Activated CD4-positive, alpha-beta T cell treated with anti-CD3 and anti-CD28 coated beads for 1 hour (primary cell): Measurements from ENCODE around the gene MEIS2.

Experiments
- DNase-seq: peaks from one replicate; pipeline ENCODE4 v3.0.0-alpha.2; 2020

Gene MEIS2

DNA sequence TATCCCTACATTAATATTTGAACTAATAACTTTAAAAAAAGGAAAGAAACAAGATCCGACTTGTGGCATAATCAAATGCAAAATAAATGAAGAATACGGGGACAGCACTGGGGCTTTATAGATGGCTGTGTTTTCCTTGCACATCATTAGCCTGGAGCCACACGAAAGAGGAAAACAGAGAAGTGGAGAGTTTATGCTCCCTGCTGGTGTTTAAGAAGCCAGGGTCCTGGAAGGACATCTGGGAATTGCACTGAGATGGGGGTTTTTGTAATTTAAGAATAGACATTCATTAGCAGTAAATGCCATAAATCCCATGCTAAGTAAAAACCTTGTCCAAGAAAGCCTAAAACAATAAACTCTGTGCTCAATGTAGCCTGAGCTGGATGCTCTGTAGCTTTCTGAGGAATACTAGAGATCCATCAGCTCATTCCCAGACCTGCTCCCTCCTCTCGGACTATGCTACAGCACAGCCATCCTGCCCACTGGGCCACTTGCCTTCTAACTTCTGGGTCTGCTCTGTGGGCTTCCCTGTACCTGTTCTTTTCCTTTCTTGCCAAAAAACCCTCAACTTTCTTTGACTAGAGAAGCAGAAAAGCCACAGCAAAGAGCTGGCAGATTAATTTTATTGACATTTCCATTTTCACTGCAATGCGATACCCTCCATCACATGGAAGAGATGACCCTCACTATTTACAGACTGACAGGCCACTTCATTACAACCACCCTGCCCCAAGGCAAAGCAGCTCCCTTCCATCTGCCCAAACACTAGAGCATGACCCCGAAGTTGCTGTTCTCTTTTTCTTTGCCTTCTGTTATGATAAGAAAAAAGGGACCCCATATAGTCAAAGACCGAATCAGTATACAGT, 62.3 kb downstream of the MEIS2 start:
- DNase-seq, result no peak

DNA sequence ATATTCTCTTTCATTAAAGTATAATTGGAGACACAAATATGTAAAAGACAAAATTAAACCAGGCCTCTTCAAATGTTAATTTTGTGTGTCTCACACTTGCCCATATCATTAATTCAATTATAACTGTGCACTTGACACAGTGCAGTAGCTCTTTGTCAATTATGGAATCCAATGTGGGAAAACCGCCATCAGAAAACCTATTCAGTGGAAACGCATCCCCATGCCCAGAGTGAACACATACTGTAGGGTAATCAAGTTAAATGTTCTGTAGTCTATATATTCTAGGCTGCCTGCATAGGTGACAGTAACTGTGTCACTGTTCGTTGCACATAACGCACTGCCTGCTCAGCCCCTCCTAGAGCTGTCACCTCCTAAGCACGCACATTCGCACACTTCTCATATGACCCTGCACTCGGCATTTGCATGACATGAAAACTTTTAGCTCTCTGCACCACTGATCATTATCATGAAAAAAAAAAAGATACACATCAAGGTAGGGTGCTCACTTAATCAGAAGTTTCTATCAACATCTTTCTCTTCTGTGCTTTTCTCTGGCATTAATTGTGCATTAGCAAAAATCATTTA, 63.2 kb downstream of the MEIS2 start:
- DNase-seq, result no peak

DNA sequence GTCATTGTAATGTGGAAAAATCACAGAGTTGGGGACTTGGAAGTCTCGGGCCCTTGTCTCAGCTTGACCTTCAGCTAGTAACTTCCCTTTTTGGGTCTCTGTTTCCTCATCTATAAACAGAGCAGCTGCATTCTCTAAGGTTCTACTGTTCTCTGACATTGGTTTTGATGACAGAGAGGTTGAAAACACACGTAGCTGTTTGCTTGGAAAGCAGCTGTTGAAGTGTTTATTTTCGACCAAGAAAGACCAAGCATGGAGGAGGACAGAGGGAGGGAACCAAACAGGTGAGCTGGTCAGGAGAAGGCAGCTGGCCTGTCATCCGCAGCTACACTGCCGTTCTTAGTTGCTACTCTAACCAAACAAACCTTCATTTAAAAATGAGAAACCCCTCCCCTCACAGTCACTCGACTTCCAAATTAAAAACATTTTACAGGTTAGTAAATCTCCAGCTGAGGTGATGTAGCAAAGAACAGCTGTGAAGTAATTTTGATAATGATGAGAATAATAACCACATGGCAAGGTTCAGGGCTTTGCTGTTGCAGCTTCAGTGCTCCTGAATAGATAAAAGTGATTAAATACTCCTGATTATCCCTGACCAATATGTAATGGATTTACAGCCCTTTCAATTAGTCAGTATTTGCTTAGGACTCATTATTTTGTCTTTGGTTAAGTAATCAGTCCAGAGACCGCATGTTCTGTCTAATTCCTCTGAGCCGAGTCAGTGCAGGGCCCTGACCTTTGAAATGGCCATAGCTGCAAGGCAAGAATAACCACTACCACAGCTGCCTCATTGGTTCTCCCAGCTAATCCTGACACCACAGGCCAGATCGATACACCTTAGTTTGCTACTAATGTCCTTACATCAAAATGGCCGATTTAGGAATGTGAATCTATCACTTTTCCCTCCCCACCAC, 65.3 kb downstream of the MEIS2 start:
- DNase-seq, result no peak

DNA sequence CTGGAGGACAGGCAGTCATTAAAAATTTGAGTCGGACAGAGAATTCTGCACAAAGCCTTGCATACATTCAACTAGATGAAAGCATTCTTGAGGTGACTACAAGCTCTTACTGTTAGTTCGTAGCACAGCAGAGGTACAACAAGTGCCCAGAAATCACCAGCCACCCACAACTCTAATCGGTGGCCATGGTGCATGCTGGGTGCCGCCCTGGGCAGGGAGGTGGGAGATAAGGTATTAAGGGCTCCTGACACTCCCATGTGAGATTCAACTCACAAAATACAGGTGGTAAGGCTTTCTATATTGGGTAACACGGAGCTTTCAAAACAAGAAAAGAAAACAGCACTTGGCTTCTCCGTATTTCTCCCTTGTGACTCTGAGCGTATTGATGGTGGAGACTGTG, 66.0 kb downstream of the MEIS2 start:
- no peak for DNase-seq

DNA sequence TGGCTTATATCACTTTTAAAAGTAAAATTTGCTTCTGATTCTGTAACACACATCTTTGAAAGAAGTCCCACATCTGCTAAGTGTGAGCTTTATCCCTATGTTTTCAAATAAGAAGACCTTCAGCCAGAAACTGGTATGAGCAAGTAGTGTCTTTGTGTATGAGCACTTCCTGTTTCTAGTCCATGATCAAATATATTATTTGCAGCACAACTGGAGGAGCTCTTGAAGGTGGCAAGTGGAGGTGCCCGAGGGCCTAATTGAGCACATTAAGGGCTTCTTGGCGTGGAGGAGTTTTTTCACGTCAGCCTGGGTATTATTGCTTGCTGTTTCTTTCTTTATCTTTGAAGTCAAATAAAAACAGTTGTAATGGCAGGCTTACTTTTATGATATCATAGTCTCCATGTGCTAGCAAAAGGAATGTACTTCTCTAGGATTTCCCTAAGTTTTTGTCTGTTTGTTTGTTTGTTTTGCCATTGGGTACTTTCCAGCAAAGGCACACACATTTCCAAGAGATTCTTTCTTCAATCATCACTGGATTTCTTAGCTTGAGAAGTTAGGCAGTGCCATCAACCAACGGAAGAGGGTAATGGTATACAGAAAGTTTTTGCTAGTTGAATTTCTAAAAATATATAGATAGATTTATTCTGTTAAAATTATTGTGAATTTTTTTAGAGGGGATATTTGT, 68.1 kb downstream of the MEIS2 start:
- no peak for DNase-seq

DNA sequence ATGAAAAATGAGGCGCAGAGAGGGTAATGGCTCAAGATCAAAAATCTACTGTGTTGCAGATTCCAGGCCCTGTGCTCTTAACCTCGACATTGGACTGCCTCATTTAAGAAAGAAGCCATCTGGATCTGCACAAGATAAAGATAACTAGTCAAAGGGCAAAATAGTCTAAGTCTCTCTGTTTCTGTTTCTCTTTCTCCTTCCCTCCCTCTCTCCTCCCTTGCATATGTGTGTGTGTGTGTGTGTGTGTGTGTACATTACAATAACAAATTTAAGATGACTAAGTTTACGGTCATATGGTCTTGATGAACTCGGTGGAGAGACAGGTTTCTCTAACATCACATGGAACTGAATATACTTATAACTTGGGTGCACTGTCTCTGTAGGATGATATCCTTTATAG, 69.2 kb downstream of the MEIS2 start:
- DNase-seq, result no peak

DNA sequence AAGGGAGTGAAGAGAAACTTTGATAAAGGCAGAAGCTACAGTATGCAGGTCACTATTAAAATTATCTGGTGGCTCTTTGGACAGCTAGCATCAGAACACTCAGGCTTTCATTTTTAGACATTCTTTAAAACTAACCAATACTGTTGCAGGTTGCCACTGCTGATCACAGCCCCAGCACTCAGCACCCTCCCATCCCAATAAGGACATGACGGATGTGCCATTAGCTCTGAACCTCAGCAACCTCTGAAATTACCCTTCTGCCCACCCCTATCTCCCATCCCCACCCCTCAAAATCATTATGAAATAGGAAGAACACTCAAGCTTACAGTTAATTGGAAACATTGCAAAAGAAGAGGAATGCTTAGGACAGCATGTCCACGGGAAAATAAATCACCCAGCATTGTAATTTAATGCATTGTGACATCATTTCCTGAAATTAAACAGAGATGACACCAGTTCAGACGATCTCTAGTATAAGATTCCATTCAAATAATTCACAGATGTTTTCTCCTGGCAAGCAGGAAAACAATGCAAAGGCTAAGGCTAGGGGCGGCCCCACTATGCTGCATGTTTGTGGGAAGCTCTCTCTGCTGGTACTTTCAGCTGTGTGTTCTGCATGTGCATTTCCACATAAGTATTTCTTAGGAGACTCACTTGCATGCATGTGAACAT, 71.6 kb downstream of the MEIS2 start:
- DNase-seq, result no peak

DNA sequence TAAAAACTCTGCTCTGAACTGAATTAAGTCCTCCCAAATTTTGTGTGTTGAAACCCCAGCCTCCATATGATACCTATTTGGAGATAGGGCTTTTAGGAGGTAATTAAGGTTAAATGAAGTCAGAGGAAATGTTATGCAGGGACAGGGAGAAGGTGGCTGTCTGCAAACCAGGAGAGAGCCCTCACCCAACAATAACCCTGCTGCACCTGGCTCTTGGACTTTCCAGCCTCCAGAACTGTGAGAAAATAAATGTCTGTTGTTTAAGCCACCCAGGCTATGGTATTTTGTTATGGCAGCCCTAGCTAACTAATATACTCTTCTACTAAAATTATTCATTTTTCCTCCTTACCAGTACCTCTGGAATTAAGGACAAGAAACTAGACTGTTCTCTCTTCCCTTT, 79.5 kb downstream of the MEIS2 start:
- DNase-seq, result no peak

DNA sequence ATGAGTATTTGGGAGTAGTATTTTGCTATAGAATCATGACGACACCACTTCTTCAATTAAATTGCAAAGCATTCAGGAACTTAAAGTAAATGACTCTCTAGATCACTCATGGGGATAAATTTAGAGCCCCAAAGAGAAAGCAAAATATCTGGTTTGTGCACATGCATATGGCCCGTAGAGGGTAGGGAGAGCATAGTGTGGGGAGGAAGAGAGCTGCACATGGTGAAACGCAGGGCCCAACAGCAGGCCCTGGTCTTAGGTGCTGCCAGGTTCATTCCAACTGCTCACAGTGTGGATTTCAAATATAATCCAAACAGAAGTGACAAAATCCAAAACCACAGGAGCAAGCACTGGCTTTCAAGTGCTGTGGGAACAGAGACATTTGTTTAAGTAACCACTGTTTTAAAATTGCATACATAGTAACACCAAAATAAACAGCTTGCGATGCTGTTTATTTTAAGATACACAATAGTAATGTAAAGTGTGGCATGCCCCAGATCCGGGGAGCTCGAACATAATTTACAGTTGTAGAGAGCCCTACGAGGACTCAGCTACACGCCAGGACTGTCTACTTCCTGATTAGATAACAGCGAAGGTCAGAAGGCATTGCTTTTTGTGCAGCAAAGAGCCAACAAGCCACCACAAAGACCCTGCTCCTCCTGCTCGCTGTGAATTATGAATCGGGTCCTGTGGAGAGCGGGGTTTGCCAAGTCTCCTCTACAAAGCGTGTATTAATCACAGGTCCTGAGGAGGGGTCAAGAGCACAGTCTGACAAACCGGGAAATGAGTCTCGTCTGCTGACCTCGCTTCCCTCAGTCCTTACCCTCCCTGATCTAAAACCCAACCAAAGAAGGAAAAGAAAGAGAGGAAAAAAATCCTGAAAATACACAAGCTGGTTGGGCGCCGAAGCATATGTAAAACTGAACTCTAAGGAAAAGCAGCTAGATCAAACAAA, 80.6 kb downstream of the MEIS2 start:
- no peak for DNase-seq

DNA sequence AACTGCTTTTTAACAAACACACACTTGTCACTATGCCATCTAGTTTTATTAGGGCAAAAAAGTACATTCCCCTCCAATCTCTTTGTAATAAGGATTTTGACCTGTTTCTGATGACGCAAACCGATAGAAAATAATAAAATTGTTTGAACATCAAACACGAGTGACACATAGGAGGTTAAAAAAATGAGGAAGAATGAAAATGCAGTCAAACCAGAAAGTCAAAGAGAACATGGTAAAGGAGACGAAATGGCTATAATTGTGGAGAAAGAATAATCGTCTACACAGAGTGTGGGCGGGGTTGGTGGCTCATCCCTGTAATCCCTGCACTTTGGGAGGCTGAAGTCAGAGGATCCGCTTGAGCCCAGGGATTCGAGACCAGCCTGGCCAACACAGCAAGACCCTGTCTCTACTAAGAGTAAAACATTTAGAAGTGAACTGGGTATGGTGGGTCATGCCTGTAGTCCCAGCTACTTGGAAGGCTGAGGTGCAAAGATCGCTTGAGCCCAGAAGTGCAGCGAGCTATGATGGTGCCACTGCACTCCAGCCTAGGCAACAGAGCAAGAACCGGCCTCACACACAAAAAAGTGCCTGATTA, 83.2 kb downstream of the MEIS2 start:
- DNase-seq, result no peak

DNA sequence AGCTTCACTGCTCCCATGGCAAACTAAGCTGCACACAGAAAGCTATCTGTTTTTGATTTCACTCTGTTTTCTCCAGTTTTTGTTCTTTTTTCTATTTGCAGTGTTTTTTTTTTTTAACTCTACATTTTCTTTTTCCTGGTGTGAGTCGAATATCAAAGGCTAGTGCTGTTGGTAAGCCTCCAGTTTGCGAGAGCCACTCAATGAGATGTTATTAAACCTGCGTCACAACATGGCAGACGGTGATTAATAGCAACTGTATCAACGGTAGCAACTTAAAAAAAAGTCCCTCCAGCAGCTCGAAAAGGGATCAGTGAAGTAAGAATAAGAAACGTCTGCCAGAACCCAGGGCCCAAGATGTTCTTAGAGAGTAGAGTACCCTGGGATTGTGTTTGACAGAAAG, 84.1 kb downstream of the MEIS2 start:
- DNase-seq, result no peak

DNA sequence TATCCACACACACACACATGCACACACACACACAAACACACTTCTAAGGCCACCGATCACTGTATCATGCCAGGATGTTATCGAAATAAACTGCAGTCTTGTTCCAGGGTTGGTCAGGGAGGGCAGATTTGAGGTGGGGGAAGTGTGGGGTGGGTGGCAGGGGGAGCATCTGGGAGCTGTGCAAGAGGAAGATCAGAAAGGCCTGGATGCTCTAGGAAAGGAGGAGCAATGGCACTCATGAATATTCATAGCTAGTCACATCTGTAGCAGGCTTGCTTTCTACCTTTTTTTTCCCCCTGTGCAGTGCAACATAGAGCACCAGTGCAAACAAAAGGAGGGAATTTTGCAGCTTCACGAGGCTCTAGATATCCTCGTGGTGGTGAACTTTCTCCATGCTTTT, 84.9 kb downstream of the MEIS2 start:
- DNase-seq, result no peak

DNA sequence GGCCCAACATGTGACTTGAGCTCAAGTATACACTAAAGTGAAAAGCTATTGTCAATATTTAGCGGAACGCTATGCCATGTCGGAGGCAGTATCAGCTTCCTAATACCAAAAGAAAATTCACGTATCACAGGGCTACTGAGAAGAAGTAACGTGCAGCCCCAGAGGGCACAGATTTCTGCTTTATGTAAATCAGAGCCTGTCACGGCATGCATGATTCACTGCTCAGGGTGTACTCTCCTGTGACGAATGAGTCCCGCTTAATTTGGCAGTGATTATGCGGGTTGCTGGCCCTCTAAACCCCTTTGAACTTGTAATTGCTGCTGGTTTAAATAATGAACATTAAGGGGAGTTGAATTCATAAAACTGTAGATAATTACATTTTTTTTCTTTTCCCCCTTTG, 85.3 kb downstream of the MEIS2 start:
- DNase-seq, result no peak

DNA sequence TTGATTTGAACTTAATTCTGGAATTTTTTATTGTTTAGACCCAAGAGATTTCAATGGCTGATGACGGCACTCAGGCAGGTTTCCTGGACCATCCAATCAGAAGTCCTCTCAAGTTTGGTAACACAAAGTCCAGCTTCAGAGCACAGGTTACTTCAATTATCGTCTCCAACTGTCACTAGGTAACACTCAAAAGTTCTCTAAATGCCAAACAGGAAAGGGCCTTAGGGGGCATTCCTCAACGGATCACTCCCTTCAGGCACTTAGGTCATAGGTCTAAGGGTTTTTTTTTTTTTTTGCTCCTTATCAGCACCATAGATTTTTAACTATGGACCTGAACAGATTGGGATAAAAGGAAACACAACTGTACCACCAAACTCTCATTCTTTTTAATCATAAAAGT, 85.8 kb downstream of the MEIS2 start:
- no peak for DNase-seq

DNA sequence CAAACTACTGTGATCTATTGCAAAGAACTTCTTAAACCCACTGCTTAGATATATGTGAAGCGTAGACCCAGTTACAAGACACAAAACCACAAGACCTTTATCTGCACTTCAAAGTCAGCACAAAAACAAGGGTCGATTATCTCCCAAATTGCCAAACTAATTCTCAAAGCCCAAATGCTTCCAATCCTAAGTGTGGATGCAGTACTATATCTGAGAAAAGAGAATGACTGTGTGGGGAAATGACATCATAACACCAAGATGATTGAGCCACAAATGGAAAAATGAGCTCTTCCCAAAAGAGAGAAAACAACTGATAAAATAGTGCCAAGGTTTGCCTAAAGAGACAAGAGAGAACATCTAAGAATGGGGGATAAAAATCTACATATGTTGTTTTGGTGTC, 86.2 kb downstream of the MEIS2 start:
- DNase-seq, result no peak

DNA sequence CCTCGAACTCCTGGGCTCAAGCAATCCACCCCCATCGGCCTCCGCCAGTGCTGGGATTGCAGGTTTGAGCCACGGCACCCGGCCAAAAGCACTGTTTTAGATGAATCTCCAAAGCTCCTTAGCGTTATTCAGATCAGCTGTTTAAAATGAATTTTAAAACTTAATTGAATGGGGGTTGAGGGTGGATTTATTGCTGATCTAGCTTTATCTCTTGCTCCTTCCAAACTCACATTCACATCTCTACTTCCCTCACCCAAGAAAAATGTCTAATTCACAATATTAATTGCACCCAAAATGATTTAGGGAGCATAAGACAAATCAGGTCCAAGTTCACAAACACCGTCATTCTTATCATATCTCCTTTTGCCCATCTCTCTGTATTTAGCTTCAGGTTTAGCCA, 89.8 kb downstream of the MEIS2 start:
- DNase-seq, result no peak

DNA sequence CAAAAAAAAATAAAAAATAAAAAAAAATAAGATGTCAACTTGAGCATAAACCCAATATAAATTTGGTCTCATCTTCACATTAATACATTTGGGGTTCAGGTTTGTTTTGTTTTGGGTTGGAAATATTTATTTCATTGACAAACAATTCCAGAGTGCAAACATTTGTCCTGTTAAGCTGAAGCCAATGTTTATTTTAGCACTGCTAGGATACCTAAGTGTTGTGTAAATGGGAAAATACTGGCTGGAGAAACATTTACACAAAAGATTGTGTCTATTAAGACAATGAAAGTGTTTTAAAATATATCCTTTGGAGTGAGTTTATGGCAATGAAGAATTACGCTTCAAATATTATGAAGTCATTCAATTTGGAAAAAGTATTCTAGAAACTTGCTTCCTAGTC, 91.1 kb downstream of the MEIS2 start:
- DNase-seq, result no peak

DNA sequence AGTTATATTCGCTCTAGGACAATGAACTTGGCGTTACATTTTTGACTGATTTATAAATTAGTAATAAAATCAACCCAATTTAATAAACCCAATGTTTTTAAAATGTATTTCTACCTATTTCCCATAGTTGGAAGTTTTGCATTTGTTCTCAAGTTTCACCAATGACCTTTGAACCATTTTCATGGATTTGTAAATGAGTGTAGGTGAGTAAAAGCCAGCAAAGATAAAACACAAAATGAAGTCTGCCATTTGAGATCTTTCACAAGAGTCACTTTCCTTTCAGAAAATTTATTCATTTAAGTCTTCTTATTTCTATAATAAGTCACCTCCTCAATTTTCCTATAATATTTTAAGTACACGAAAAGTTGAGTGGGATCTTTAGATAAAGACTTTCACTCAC, 92.1 kb downstream of the MEIS2 start:
- DNase-seq, result no peak

DNA sequence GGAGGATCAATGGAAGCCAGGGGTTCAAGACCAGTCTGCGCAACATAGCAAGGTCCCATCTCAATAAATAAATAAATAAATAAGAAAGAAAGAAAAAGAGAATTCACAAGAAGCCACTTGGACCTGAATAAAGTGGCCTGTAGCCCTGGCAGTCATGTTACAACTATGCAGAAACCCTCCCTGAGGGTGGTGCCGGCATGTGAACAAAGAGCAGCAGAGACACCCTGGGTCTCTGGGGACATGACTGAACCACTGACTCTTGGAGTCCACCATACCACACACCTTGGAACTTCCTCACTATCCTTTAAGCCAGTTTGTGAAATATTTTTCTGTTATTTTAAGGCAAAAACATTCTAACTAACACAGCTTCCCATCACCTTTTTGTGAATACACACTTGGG, 93.0 kb downstream of the MEIS2 start:
- no peak for DNase-seq

DNA sequence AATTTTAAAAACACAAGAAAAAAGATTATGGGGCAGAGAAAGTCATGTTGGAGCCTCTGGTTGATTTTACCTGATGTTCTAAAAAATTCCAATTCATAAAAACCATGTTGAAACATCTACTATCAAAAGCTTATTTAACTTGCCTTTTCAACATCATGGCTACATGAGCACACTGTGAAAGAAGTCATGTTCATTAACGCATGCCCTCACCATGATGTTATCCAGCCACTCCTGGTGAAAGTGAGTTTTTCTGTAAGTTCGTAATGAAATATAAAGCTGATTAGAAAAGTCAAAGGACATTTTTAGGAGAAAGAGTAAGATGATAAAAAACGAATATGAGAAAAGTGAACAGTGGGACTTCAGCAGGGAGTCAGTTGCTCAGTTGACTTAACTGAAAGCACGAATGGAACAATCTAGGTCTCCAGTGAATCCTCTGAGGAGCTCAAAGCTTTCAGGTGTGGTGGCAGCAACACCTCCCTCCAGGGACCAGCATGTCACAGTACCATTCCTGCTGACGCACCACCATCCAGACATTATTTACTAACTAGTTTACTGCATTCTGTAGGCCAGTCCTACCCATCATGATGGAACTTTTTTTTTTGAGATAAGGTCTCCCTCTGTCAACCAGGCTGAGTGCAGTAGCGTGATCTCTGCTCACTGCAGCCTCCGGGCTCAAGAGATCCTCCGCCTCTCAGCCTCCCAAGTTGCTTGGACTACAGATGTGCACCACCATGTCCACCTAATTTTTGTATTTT, 95.2 kb downstream of the MEIS2 start:
- no peak for DNase-seq
